Testis (tissue), 2 donors: ENCODE results near the gene LIN7B.

ENCODE experiments used
- POLR2A ChIP-seq: fragments of 450-650 bp; IDR thresholded peaks from one replicate; pipeline ENCODE4 v1.6.1; 2017; ENCODE audit warnings: antibody characterized with exemption, mild to moderate bottlenecking, moderate library complexity
- TF ChIP-seq, protein P1 (sequence below), 3 experiments: fragments of 450-650 bp in 2 of 3; fragments of 200-600 bp in 1 of 3; sonication (generic) in 1 of 3; IDR thresholded peaks; one replicate each; pipeline ENCODE4 v1.5.1; 2016 to 2019; ENCODE audit warnings: antibody characterized with exemption in 3 of 3, mild to moderate bottlenecking in 2 of 3, moderate library complexity in 1 of 3

DNA sequence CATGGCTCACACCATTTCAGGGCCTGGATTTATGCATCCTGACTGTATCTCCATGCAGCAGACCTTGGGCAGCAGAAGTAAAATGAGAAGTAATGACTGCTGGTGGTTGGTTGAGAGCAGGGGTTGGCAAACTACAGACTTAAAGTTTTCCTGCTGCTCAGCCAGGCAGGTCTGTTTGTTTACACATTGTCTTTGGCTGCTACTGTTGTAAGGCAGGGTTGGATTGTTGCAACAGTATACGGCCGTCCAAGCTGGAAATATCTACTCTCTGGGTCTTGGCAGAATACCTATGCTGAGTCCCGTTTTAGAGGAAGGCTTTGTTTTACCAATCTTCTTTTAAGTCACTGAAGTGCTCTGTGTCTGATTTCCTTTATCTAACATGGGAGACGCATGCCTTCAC lies 15.4 kb upstream of the LIN7B start:
- TF ChIP-seq, protein P1, sequence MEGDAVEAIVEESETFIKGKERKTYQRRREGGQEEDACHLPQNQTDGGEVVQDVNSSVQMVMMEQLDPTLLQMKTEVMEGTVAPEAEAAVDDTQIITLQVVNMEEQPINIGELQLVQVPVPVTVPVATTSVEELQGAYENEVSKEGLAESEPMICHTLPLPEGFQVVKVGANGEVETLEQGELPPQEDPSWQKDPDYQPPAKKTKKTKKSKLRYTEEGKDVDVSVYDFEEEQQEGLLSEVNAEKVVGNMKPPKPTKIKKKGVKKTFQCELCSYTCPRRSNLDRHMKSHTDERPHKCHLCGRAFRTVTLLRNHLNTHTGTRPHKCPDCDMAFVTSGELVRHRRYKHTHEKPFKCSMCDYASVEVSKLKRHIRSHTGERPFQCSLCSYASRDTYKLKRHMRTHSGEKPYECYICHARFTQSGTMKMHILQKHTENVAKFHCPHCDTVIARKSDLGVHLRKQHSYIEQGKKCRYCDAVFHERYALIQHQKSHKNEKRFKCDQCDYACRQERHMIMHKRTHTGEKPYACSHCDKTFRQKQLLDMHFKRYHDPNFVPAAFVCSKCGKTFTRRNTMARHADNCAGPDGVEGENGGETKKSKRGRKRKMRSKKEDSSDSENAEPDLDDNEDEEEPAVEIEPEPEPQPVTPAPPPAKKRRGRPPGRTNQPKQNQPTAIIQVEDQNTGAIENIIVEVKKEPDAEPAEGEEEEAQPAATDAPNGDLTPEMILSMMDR (IDR thresholded peaks at IDR 0.05): no peak
- TF ChIP-seq POLR2A: no peak
